ENCODE results near the gene TRIM63.

GRCh38 chr1:26034504-26035202 lies 32.8 kb downstream of the TRIM63 start:
- no peak for TF ChIP-seq MCM2 (IDR thresholded peaks at IDR 0.05; ENCODE audit: low read depth)
- no peak for TF ChIP-seq CBX2 (IDR thresholded peaks at IDR 0.05; ENCODE audit: insufficient read depth, low read length, poor library complexity, severe bottlenecking)
- TF ChIP-seq TRIM24 (IDR thresholded peaks at IDR 0.05) = no peak
- no peak for TF ChIP-seq MAFG (tag; conservative IDR thresholded peaks at IDR 0.05)
